Fibroblast of mammary gland (primary cell): ENCODE results near the gene PAPPA2.

ENCODE experiments used
- DNase-seq: peaks from one replicate; pipeline ENCODE4 v3.0.0-alpha.2; 2010; ENCODE audit warnings: low read depth
- H3K4me3 ChIP-seq: 2 replicates; pipeline ENCODE4 v1.5.1; 2011; ENCODE audit warnings: low read depth, mild to moderate bottlenecking, low read length, moderate library complexity; ENCODE audit not compliant: control insufficient read depth
- TF ChIP-seq, protein P1 (sequence below): conservative IDR thresholded peaks from 2 replicates; pipeline ENCODE4 v1.5.1; 2011; ENCODE audit warnings: low read depth, low read length, inconsistent platforms; ENCODE audit not compliant: control insufficient read depth, insufficient read depth

PAPPA2 gene

GRCh38 chr1:176609556-176610408 lies 146.8 kb downstream of the PAPPA2 start:
- DNase-seq: peak; percentile 47
- H3K4me3 ChIP-seq: no peak overlapping the region
- TF ChIP-seq, protein P1, sequence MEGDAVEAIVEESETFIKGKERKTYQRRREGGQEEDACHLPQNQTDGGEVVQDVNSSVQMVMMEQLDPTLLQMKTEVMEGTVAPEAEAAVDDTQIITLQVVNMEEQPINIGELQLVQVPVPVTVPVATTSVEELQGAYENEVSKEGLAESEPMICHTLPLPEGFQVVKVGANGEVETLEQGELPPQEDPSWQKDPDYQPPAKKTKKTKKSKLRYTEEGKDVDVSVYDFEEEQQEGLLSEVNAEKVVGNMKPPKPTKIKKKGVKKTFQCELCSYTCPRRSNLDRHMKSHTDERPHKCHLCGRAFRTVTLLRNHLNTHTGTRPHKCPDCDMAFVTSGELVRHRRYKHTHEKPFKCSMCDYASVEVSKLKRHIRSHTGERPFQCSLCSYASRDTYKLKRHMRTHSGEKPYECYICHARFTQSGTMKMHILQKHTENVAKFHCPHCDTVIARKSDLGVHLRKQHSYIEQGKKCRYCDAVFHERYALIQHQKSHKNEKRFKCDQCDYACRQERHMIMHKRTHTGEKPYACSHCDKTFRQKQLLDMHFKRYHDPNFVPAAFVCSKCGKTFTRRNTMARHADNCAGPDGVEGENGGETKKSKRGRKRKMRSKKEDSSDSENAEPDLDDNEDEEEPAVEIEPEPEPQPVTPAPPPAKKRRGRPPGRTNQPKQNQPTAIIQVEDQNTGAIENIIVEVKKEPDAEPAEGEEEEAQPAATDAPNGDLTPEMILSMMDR: no peak

GRCh38 chr1:176612791-176613190 lies 149.8 kb downstream of the PAPPA2 start:
- TF ChIP-seq, protein P1: no peak
- H3K4me3 ChIP-seq: no peak overlapping the region
- DNase-seq: no peak

DNA sequence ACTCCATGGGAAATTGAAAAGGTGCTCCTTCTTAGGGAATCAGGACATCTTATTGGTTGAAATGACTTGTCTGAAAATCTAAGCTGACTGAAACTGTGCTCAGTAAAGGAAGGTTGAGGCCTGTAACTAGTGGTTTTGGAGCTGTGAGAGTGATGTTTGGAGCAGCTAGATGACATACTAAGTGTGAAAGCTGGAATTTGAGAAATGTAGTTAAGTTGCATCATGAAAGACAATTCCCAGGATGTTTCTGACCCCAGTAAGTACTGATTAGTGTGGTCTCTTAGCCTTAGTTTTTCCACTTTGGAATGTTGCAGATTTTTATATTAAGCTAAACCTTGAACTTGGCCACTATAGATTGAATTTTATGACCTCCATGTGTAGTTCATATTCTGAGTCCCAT lies 154.9 kb downstream of the PAPPA2 start:
- no peak for DNase-seq
- TF ChIP-seq, protein P1: no peak
- no peak overlapping the region for H3K4me3 ChIP-seq

- DNase-seq: no peak
- H3K4me3 ChIP-seq: no peak overlapping the region
- TF ChIP-seq, protein P1: no peak
These were observed 156.3 kb downstream of the PAPPA2 start for GRCh38 chr1:176619261-176619660.

DNA sequence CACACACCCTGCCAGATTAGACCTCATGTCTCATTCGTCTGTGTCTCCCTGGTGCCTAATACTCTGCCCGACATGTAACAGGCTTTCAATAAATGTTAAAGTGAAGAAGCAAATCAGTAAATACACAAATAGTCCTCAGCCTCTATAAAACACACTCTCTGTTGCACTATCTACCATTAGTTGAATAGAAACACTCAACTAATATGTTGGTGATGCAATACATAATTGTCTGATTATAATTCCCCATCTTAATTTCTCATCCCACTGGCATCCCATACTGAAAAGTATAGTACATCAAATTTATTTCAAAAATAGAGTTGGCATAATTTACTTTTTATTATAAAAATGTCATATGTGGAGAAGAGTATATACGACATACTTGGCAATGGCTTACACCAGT lies 162.4 kb downstream of the PAPPA2 start:
- TF ChIP-seq, protein P1: no peak
- no peak for DNase-seq
- no peak overlapping the region for H3K4me3 ChIP-seq

GRCh38 chr1:176626572-176627061 lies 163.6 kb downstream of the PAPPA2 start:
- no peak for DNase-seq
- no peak overlapping the region for H3K4me3 ChIP-seq

More at GRCh38 chr1:176626572-176627061, 163.6 kb downstream of the PAPPA2 start:
- TF ChIP-seq, protein P1: no peak
